ENCODE measurements around the gene KDM5B. TPM values are rescaled to one million over a fixed set of nuclear protein-coding genes. Genes with fewer than 3 reads are reported as not detected.

Gene KDM5B
- total RNA-seq, 4 donors from 2014 or later = 74.2 to 113 (median 89.2) TPM

DNA sequence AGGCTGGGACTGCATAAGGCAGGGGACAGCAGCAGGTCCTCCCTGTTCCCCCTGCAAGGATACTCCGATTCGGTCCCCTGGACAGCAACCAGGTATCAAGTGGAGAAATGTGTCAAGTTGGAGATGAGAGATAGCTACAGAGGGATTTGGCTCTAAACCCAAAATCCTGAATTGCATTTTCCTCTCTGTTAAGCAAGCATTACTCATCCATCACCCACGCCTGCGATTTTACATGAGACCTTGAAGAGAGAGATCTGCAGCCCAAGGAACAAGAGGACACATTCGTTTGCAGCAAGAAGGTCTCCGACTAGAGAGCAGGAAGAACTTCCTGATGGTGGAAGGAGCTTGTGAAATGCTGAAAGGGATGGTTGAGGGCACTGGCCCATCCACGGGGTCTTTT lies 119.8 kb downstream of the KDM5B start:
- intact Hi-C loops (cut with DNase I; ENCODE audit: low total_unique reads) = no loop called here
- no peak overlapping the region for H3K4me3 ChIP-seq (ENCODE audit: low read depth, poor library complexity, severe bottlenecking)
- no peak for TF ChIP-seq CTCF (IDR thresholded peaks at IDR 0.05)
- TF ChIP-seq POLR2A (IDR thresholded peaks at IDR 0.05) = no peak
- no peak for DNase-seq (ENCODE audit: low spot score in 2 of 2)
- WGBS, 2 donors = 66 to 74% methylated on average over 7 of the region's 7 CpGs

DNA sequence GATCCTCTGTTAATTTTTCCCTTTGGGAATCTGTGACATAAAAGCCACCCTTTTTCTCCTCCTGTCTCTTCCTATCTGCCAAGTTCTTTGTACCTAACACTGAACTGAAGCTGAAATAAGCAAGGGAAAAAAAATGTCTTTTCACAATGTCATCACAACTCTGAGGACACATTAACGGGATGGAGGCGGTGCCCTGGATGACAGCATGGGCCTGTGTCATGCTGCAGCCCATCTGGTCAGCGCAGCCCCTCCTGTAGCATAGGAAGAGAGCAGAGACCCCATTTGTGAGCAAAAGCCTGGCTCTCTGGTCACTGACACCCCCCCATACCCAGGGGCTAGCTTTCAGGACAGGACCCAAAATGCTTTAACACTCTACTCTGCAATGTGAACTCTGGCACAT lies 120.4 kb downstream of the KDM5B start:
- WGBS, 2 donors = 70 to 76% methylated on average over 3 of the region's 3 CpGs
- intact Hi-C loops (cut with DNase I; ENCODE audit: low total_unique reads) = no loop called here
- TF ChIP-seq CTCF (IDR thresholded peaks at IDR 0.05) = no peak
- no peak for TF ChIP-seq POLR2A (IDR thresholded peaks at IDR 0.05)
- DNase-seq (ENCODE audit: low spot score in 2 of 2) = no peak
- H3K4me3 ChIP-seq (ENCODE audit: low read depth, poor library complexity, severe bottlenecking) = no peak overlapping the region

- WGBS, 2 donors = 68 to 75% methylated on average over 11 of the region's 11 CpGs
- H3K4me3 ChIP-seq (ENCODE audit: low read depth, poor library complexity, severe bottlenecking) = no peak overlapping the region
- intact Hi-C loops (cut with DNase I; ENCODE audit: low total_unique reads) = no loop called here
- TF ChIP-seq CTCF (IDR thresholded peaks at IDR 0.05) (no peak), POLR2A (IDR thresholded peaks at IDR 0.05) (no peak)
- DNase-seq (ENCODE audit: low spot score in 2 of 2) = no peak
These were observed 120.9 kb downstream of the KDM5B start for GRCh38 chr1:202687370-202687769.

DNA sequence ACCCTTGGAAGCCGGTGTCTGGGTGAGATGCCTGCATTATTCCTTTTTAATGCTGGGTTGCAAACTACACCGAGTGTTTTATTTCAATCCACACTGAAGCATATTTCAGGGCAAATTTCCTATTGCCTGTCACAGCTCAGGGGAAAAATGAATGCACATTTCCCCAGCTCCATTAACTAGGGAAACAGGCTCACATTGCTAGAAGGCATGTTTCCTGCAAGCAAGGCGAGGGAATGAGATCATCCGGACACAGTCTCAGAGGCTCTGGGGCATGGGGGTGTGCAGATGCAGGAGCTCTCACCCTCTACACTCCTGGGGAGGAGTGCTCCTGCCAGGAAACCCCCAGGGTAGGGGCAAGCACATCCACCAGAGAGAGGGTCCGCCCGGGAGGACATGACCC lies 122.6 kb downstream of the KDM5B start:
- WGBS, 2 donors = 52 to 63% methylated on average over 6 of the region's 6 CpGs
- TF ChIP-seq POLR2A (IDR thresholded peaks at IDR 0.05) (no peak), CTCF (IDR thresholded peaks at IDR 0.05) (no peak)
- DNase-seq (ENCODE audit: low spot score in 2 of 2) = no peak
- H3K4me3 ChIP-seq (ENCODE audit: low read depth, poor library complexity, severe bottlenecking) = no peak overlapping the region
- intact Hi-C loops (cut with DNase I; ENCODE audit: low total_unique reads) = no loop called here

- intact Hi-C loops (cut with DNase I; ENCODE audit: low total_unique reads) = no loop called here
- DNase-seq (ENCODE audit: low spot score in 2 of 2) = no peak
- H3K4me3 ChIP-seq (ENCODE audit: low read depth, poor library complexity, severe bottlenecking) = no peak overlapping the region
- WGBS, 2 donors = 50 to 66% methylated on average over 2 of the region's 2 CpGs
- TF ChIP-seq POLR2A (IDR thresholded peaks at IDR 0.05) (no peak), CTCF (IDR thresholded peaks at IDR 0.05) (no peak)
These were observed 123.5 kb downstream of the KDM5B start for GRCh38 chr1:202684716-202685115.

GRCh38 chr1:202683029-202683428 lies 125.2 kb downstream of the KDM5B start:
- WGBS, 2 donors = 80 to 91% methylated on average over 4 of the region's 4 CpGs
- DNase-seq (ENCODE audit: low spot score in 2 of 2) = no peak

More at GRCh38 chr1:202683029-202683428, 125.2 kb downstream of the KDM5B start:
- intact Hi-C loops (cut with DNase I; ENCODE audit: low total_unique reads) = no loop called here
- no peak for TF ChIP-seq CTCF (IDR thresholded peaks at IDR 0.05)
- no peak for TF ChIP-seq POLR2A (IDR thresholded peaks at IDR 0.05)
- no peak overlapping the region for H3K4me3 ChIP-seq (ENCODE audit: low read depth, poor library complexity, severe bottlenecking)
